Astrocyte of the cerebellum (primary cell): Measurements from ENCODE around the gene PPP1R1B.

ENCODE experiments used
- DNase-seq: peaks from one replicate; pipeline ENCODE4 v3.0.0-alpha.2; 2011; ENCODE audit warnings: low read depth
- H3K4me3 ChIP-seq: 2 replicates; pipeline ENCODE4 v1.5.1; 2011; ENCODE audit warnings: mild to moderate bottlenecking, low read depth, low read length, moderate library complexity
- CTCF ChIP-seq: IDR thresholded peaks from 2 replicates; pipeline ENCODE4 v1.5.1; 2012; ENCODE audit warnings: low read length, low read depth, moderate library complexity, mild to moderate bottlenecking; ENCODE audit errors: missing control alignments
- in situ Hi-C: cut with HindIII; loops from 2 replicates; pipeline ENCODE4 v1.10.0; 2017; ENCODE audit warnings: low sequenced_read_pairs

PPP1R1B gene

GRCh38 chr17:39596543-39597267, 30.0 kb upstream of the PPP1R1B start:
- no peak overlapping the region for H3K4me3 ChIP-seq
- TF ChIP-seq CTCF = no peak
- in situ Hi-C loops = no loop called here
- DNase-seq = no peak

- no peak overlapping the region for H3K4me3 ChIP-seq
- in situ Hi-C loops = no loop called here
- DNase-seq = no peak
- TF ChIP-seq CTCF = no peak
These were observed 29.2 kb upstream of the PPP1R1B start for GRCh38 chr17:39597372-39598046.

GRCh38 chr17:39598047-39598481, 28.7 kb upstream of the PPP1R1B start:
- DNase-seq = no peak
- TF ChIP-seq CTCF = no peak
- in situ Hi-C loops = no loop called here
- H3K4me3 ChIP-seq = no peak overlapping the region

GRCh38 chr17:39598630-39599003, 28.1 kb upstream of the PPP1R1B start:
- H3K4me3 ChIP-seq = no peak overlapping the region
- no peak for TF ChIP-seq CTCF
- in situ Hi-C loops = no loop called here
- DNase-seq = no peak

GRCh38 chr17:39599004-39599664, 27.6 kb upstream of the PPP1R1B start:
- no peak for DNase-seq
- no peak overlapping the region for H3K4me3 ChIP-seq
- in situ Hi-C loops = no loop called here
- no peak for TF ChIP-seq CTCF

GRCh38 chr17:39599665-39600231, 27.0 kb upstream of the PPP1R1B start:
- in situ Hi-C loops = no loop called here
- DNase-seq = no peak
- TF ChIP-seq CTCF = no peak
- H3K4me3 ChIP-seq = no peak overlapping the region
